GM12873 (cell line): Measurements from ENCODE around the gene MLIP.

Source experiments
- CTCF ChIP-seq: IDR thresholded peaks from 2 replicates; pipeline ENCODE4 v1.5.1; 2012; ENCODE audit warnings: low read depth, mild to moderate bottlenecking, moderate library complexity, low read length, control low read depth; ENCODE audit not compliant: insufficient read depth; ENCODE audit errors: missing control alignments

The MLIP gene

DNA sequence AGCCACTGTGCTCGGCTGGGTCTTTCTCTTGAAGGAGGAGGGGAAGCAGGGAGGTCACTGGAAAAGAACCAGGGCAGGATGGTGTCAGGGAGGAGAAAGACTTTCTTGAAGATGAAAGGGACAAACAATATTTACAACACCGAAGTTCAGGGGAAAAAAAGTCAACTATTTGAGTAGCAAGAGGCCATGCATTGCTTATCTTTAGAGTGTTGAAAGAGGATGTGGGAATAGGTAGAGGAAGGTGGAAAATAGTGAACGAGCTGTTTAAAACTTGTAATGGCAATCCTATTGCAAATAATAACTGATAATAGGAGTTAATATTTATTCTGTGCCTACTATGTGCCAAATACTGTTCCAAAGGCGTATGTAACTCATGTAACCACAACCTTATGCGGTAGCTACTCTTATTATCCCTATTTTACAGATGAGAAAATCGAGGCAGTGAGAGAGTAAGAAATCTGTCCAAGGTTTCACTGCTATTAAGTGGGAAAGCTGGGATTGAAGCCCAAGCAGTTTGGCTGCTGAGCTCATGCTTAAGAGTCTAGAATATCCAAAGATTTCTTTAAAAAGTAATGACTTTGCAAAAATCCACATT lies 12.7 kb upstream of the MLIP start:
- no peak for TF ChIP-seq CTCF

DNA sequence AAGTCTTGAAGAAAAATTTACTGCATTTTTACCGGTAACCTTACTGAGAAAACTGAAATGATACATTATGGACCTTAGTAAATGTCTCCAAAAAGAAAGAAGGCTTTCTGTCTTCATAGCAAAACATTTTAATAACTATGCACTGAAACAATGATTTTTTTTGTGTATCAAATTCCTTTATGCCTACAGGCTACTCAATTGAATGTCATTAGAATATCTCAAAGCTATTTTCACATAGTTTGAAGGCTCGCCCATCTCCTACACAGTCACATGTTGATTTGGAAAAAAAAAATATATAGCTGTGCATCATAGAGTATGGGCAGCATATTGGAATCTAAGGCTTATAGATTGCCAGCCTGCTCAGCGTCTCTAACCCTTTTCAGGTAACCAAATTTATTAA lies 12.0 kb upstream of the MLIP start:
- TF ChIP-seq CTCF: no peak

GRCh38 chr6:54100411-54101006 lies 10.7 kb upstream of the MLIP start:
- TF ChIP-seq CTCF: no peak

DNA sequence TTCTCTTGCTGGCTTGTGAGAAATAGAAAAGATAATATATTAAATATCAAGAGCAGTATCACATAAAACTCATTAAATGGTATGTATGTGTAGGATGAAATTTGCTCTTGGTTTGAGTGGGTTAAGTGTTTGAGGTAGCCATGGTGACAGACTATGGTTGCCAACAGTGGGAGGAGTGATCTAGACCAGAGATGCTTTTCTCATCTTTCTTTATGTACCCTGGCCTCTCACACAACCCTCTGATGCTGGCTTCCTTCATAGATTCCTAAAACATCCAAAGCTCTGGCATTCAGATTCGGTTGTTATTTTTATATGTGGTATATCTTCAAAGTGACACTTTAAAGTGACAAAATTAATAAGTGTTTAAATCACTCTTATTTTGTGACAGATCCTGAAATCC lies 9.0 kb upstream of the MLIP start:
- TF ChIP-seq CTCF: no peak

- no peak for TF ChIP-seq CTCF
Measured at GRCh38 chr6:54103497-54103896, 7.7 kb upstream of the MLIP start.

DNA sequence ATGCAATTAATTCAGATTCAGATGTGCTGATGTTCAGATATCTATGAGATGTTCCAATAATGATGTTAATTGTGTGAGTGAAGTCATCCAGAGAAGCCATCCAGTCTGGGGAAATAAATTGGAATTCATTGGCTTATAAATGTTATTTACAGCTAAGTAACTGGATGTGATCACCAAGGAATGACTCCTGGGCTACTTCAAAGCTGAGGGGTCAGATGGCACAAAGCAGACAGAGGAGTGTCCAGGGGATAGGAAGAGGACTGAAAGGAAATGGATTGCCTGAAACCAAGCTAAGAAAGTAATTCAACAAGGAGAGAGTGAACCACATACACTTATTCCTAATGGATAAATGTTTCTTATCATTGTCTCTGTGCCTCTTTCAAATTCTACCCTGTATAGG lies 4.5 kb upstream of the MLIP start:
- TF ChIP-seq CTCF: no peak

DNA sequence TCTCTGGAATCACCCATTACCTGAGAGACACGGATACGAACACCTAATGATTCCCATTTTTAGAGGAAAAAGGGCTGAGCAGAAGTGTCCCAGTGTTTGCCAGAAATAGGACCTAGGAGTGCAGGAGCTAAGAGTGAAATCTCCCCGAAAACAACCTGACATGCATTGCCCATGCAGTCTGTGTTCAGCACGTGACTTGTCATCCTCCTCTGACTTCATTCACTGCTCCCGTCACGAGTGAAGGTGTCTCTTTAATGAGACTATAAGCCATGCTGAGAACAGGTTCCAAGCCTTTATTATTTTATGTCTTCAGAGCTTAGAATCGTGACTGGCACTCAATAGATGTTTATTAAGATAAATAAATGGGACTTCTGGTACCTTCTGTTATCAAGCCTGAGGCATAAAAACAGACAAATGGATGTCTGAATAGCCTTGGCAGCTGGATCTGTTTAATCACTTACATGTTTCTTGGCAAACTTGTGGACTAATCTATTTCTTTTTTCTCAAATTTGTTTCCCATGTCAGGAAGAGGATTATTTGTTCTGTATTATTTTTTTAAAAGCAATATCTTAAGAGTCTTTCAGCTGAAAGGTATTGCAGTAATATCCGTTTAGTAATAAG lies 3.7 kb upstream of the MLIP start:
- TF ChIP-seq CTCF: no peak
